G401 (cell line): Measurements from ENCODE around the gene ASIC3. TPM values are rescaled to one million over a fixed set of nuclear protein-coding genes. Genes with fewer than 3 reads are reported as not detected.
"Not testable (repeated sequence)": the region's sequence is repeated elsewhere in the genome, so short reads cannot be mapped to it uniquely, and the experiment has no call there.

ENCODE experiments used
- DNase-seq: peaks from one replicate; pipeline ENCODE4 v3.0.0-alpha.2; 2015; ENCODE audit warnings: low spot score
- in situ Hi-C: cut with HindIII; loops from 2 replicates; pipeline ENCODE4 v1.10.0; 2016; ENCODE audit warnings: low sequenced_read_pairs, mixed read lengths
- total RNA-seq: library from RNA; depleted of rRNA; stranded (reverse); fragments of >200 nt; shearing (Covaris generic); gene quantifications from 2 replicates; pipeline ENCODE4 v1.2.3, GENCODE V29; 2014

Gene ASIC3
- total RNA-seq, 1 experiment from 2014 or later: not detected

- peak; percentile 99 for DNase-seq
- in situ Hi-C loops: no loop called here
Observed at GRCh38 chr7:151028131-151028947, 20.0 kb upstream of the ASIC3 start, which contains the start of gene ABCB8. Gene ABCB8, plus strand, starts transcription at chr7:151028450. Its CDS starts 66 bp downstream, at chr7:151028516.

GRCh38 chr7:151028948-151029501 lies 19.3 kb upstream of the ASIC3 start:
- in situ Hi-C loops: no loop called here
- DNase-seq: no peak

- in situ Hi-C loops: loop anchor here (5.0 kb wide), 1 partner anchor 136 kb away; the partner anchor contains the start of gene GBX1
- DNase-seq: no peak
Observed at GRCh38 chr7:151031011-151031410, 17.3 kb upstream of the ASIC3 start.

- in situ Hi-C loops: loop anchor here (5.0 kb wide), 1 partner anchor 134 kb away; the partner anchor contains the start of gene GBX1
- DNase-seq: no peak
Observed at GRCh38 chr7:151032936-151033863, 15.1 kb upstream of the ASIC3 start.

- DNase-seq: no peak
- in situ Hi-C loops: loop anchor here (5.0 kb wide), 1 partner anchor 133 kb away; the partner anchor contains the start of gene GBX1
Observed at GRCh38 chr7:151033864-151034249, 14.5 kb upstream of the ASIC3 start.

- in situ Hi-C loops: loop anchor here (5.0 kb wide), 1 partner anchor 133 kb away; the partner anchor contains the start of gene GBX1
Observed at GRCh38 chr7:151034312-151035025, 13.9 kb upstream of the ASIC3 start.

GRCh38 chr7:151035026-151035717 lies 13.2 kb upstream of the ASIC3 start:
- DNase-seq: no peak
- in situ Hi-C loops: no loop called here

More at GRCh38 chr7:151034312-151035025, 13.9 kb upstream of the ASIC3 start:
- no peak for DNase-seq

GRCh38 chr7:151035902-151036301 lies 12.4 kb upstream of the ASIC3 start:
- no peak for DNase-seq
- in situ Hi-C loops: no loop called here

GRCh38 chr7:151038951-151039849 lies 9.1 kb upstream of the ASIC3 start:
- DNase-seq: no peak

GRCh38 chr7:151039850-151040548 lies 8.3 kb upstream of the ASIC3 start:
- in situ Hi-C loops: no loop called here
- DNase-seq: no peak

More at GRCh38 chr7:151038951-151039849, 9.1 kb upstream of the ASIC3 start:
- in situ Hi-C loops: no loop called here

- in situ Hi-C loops: no loop called here
- no peak for DNase-seq
Observed at GRCh38 chr7:151040616-151041375, 7.5 kb upstream of the ASIC3 start.

- DNase-seq, in situ Hi-C loops: not testable (repeated sequence)
Observed at GRCh38 chr7:151043449-151043848, 4.9 kb upstream of the ASIC3 start.

GRCh38 chr7:151043959-151044358 lies 4.4 kb upstream of the ASIC3 start:
- no peak for DNase-seq
- in situ Hi-C loops: no loop called here

GRCh38 chr7:151045262-151045661 lies 3.1 kb upstream of the ASIC3 start:
- in situ Hi-C loops: no loop called here
- no peak for DNase-seq

- no peak for DNase-seq
- in situ Hi-C loops: no loop called here
Observed at GRCh38 chr7:151045967-151046366, 2.4 kb upstream of the ASIC3 start.
